Gastroesophageal sphincter (tissue), 3 donors: ENCODE measurements around the gene LARP6.

ENCODE experiments used
- CTCF ChIP-seq, 4 experiments: fragments of 200-600 bp in 2 of 4; fragments of 450-650 bp in 2 of 4; sonication (generic) in 1 of 4; IDR thresholded peaks; one replicate each; pipeline ENCODE4 v1.5.1; 2017 to 2019; ENCODE audit warnings: antibody characterized with exemption in 4 of 4, mild to moderate bottlenecking in 2 of 4, moderate library complexity in 2 of 4
- EP300 ChIP-seq: sonication (generic); formaldehyde crosslinking; IDR thresholded peaks from one replicate; pipeline ENCODE4 v1.6.1; 2017; ENCODE audit warnings: antibody characterized with exemption, mild to moderate bottlenecking
- POLR2A ChIP-seq, 2 donors: fragments of 450-650 bp; IDR thresholded peaks; one replicate each; pipeline ENCODE4 v1.6.1; 2017; ENCODE audit warnings: antibody characterized with exemption in 2 of 2, mild to moderate bottlenecking in 2 of 2, moderate library complexity in 1 of 2

DNA sequence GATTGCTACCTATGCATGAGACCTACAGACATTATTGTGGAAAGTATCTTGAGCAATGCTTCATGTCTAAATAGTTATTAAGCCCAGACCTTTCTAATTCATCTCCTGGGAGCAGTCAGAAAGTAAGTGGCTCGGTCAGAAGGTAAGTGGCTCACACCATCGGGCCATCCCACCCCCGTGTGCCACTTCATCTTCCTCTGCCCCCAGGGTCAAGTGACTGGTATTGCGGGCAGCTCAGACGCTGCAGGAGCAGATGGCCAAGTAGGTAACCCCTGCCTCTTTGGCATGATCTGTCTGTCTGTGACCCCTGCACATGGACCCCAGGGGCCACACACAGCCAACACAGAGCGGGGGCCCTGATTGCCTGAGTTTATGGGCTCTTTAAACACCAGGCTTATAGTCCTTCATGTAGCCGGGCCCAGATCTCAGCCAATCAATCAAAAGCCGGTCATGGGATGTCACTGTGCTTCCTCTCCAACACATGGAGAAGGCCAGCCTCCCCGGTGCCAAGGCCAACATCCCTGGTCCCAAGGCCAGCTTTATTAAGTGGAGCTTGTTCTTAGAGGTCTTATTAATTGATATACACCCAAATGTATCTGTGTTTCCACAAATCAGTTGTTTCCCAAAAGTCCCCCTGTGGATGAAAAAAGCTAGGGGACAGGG, 42.9 kb downstream of the LARP6 start:
- no peak for TF ChIP-seq CTCF (IDR thresholded peaks at IDR 0.05)
- no peak for TF ChIP-seq EP300
- no peak for TF ChIP-seq POLR2A (IDR thresholded peaks at IDR 0.05)
